GM12891 (cell line): ENCODE results near the gene NRGN.

Experiments
- PAX5 ChIP-seq: IDR thresholded peaks from 2 replicates; pipeline ENCODE4 v1.6.1; 2011; ENCODE audit warnings: low read length, moderate library complexity, mild to moderate bottlenecking; ENCODE audit not compliant: insufficient read depth, severe bottlenecking
- POLR2A ChIP-seq: IDR thresholded peaks from 2 replicates; pipeline ENCODE4 v1.6.1; 2011; ENCODE audit warnings: low read depth, low read length, control low read depth
- POLR2AphosphoS5 ChIP-seq: IDR thresholded peaks from 2 replicates; pipeline ENCODE4 v1.6.1; 2011; ENCODE audit warnings: low read depth, low read length, control low read depth
- SPI1 ChIP-seq: IDR thresholded peaks from 2 replicates; pipeline ENCODE4 v1.6.1; 2011; ENCODE audit warnings: low read depth, low read length, control low read depth

- TF ChIP-seq POLR2A: no peak
- no peak for TF ChIP-seq POLR2AphosphoS5
- TF ChIP-seq SPI1: no peak
- TF ChIP-seq PAX5: no peak
Measured at GRCh38 chr11:124736736-124737135, 3.0 kb upstream of the NRGN start.
